Left lobe of liver (tissue), 2 donors: ENCODE results near the gene TSPOAP1. TPM values are rescaled to one million over a fixed set of nuclear protein-coding genes. Genes with fewer than 3 reads are reported as not detected.

Experiments
- ATAC-seq: fragments of 200-7000 bp; cut with Tn5 transposase; one replicate; pipeline ENCODE4 v1.9.1; 2020; ENCODE audit warnings: mild to moderate bottlenecking, moderate library complexity
- DNase-seq: peaks from one replicate; pipeline ENCODE4 v3.0.0-alpha.2; 2020; ENCODE audit warnings: low spot score
- total RNA-seq: library from RNA; stranded (reverse); gene quantifications from one replicate; pipeline ENCODE4 v1.2.1, GENCODE V29; 2021
- donor health status: DM: no; HTN: no; CAD: no; lungs with moderate emphysema.
- donor health status: DM: no; HTN: yes; CAD: no.

The TSPOAP1 gene
- total RNA-seq, 1 donor from 2014 or later, result 6.5 TPM

GRCh38 chr17:58331815-58332777 is 3.5 kb upstream of the TSPOAP1 start:
- DNase-seq (peak; percentile 66), ATAC-seq (peak; percentile 57)

- ATAC-seq (peak; percentile 47), DNase-seq (no peak)
Measured at GRCh38 chr17:58330997-58331814, 2.6 kb upstream of the TSPOAP1 start.

DNA sequence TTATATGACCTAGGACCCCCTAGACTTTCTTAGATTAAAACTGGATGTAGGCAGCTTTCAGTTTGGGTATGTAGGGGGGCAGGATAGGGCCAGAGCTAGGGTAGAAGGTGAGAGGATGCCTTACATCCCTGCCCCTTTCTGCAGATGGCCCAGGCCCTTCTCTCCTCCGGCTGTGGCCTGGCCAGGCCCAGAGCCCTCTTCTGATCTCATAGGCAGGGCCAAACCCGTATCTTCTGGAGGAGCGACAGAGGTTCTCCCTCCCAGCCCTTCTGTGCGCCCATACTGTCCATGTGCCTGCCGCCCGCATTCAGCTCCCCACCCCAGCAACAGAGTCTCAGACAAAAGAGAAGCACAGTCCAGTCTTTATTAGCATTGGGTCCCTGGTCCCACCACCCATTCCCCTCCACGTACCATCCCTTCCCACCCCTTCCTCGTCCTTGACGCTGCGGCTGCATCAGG is 2.0 kb upstream of the TSPOAP1 start:
- ATAC-seq, result no peak
- no peak for DNase-seq

DNA sequence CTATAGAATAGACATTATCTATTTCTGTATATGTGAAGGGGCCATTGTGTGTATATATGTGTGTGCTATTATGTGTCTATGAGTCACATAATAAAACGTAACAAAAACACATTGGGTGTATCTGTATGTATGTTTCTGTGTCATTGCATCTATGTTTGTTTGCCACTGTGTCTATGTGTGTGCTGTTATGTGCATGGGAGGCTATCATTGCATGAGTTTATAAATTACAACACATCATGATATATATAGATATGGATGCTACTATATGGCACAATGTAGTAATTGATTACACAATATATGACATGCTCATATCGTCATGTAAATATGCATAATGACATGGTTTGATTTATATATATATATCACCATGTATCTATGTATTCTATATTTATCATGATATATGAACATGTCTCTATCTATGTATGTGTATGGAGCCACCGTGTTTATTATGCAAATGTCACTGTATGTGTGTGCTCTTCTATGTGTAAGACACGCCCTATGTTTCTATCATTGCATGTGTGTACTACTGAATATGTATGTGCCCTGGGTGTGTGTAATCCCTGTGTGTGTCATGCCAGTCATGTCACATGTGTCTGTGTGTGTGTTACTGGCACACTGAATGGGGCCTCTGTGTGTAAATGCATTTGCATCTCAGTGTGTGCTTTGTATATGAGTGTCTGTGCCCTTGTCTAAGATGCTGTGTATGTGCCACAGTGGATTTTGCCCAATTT is 1.4 kb upstream of the TSPOAP1 start:
- no peak for ATAC-seq

GRCh38 chr17:58329035-58329809 is 627 bp upstream of the TSPOAP1 start:
- peak; percentile 35 for ATAC-seq
- DNase-seq, result no peak

More for the DNA sequence above, 1.4 kb upstream of the TSPOAP1 start:
- DNase-seq, result no peak

GRCh38 chr17:58327363-58328194 is 1.0 kb downstream of the TSPOAP1 start:
- ATAC-seq, result no peak
- DNase-seq, result no peak

- ATAC-seq (no peak), DNase-seq (no peak)
Measured at GRCh38 chr17:58326609-58327362, 1.8 kb downstream of the TSPOAP1 start.

GRCh38 chr17:58325976-58326468 is 2.6 kb downstream of the TSPOAP1 start:
- DNase-seq (no peak), ATAC-seq (no peak)

DNA sequence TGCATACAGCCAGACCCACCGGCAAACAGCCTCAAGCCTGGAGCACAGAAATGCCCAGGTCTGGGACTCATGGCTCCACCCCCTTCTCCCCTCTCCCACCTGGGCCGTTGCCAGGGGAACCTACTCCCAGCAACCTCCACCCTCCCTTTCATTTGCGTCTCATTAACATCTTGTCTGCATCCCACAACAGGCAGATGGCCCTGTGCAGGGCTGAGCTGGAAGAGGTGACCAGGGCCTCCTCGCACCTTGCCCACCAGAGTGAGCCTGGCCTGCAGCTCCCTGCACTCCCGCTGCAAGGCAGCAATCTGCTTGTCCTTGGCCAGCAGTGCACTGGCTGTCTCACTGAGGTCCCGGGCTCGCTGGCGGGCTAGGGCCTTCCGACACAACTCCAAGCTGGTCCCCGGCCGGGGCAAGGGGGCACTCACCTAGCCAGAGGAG is 3.3 kb downstream of the TSPOAP1 start:
- ATAC-seq (no peak), DNase-seq (no peak)

- DNase-seq, result no peak
- peak; percentile 90 for ATAC-seq
Measured at GRCh38 chr17:58324409-58325288, 3.9 kb downstream of the TSPOAP1 start.

DNA sequence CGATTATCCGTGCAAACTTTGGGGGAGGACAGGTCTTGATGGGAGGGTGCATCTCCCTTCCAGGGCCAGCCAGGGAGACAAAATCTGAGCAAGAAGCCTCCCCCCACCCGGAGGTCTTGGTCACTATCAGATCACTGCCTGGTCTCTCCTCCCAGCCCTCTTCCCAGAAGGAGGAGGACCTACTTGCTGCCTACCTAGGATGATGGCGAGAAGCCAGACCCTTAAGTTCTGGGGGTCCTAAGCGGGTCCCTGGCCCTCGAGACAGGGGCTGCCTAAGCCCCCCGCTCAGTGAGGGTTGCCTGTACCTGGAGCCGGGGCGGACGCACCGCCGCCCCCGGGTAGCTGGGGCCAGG is 4.6 kb downstream of the TSPOAP1 start:
- no peak for ATAC-seq

DNA sequence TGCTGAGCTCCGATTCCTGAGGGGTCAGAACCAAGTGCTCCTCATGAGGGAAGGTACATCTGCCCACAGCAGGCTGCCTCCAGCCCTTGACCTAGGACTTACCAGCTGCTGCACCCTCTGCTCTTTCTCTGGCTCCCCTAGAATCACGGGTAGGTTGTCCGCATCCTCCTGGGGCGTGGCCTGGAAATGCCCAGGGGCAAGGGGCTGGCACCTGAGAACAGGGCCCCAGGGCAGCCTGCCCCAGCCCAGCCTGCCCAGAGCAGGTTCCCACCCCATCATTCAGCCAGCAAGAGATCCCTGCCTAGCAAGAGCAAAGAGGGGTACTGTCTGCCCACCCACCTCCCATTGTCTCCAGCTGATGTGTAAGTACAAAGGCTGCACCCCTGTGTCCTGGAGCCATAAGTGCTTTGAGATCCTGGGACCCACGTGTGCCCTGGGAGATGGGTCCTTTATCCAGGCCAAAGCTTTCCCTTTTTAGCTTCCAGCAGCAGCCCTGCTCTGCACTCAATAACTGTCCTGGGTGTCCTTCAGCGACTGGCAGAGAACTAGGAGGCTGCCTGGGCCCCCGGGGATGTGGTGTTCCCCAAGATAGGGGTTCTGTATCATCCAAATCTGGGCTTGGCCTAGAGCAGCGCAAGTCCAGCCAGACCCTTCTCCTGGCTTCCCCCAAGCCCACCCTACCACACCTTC is 5.1 kb downstream of the TSPOAP1 start:
- ATAC-seq (no peak), DNase-seq (no peak)

More for the DNA sequence above, 4.6 kb downstream of the TSPOAP1 start:
- no peak for DNase-seq

- DNase-seq (no peak), ATAC-seq (no peak)
Measured at GRCh38 chr17:58322581-58323185, 5.9 kb downstream of the TSPOAP1 start.

- ATAC-seq (no peak), DNase-seq (no peak)
Measured at GRCh38 chr17:58321571-58322525, 6.7 kb downstream of the TSPOAP1 start.
